CD4-positive, alpha-beta T cell treated with Interleukin-10 for 1 hour (primary cell): Measurements from ENCODE around the gene TGM5.

Experiments used
- DNase-seq: peaks from one replicate; pipeline ENCODE4 v3.0.0-alpha.2; 2020

Gene TGM5

DNA sequence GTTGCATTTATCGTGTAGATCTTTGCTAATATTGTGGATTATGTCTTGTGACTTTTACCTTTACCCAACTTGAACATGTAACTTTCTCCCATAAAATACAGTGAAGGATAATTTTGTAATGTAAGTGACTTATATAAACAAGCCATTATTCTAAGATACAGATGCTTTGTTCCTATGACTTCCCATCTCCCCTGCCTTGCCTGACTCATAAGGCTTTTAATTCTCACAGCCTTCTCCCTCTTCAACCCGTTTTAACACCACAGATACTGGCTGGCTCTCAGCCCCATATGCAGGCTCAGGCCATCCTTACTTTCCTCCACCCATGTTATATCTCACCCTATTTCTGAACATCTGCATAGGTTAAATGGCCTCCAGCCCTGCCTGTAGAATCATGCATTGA, 77.4 kb downstream of the TGM5 start:
- no peak for DNase-seq

- DNase-seq: peak; percentile 68
Observed at GRCh38 chr15:43187544-43188155, 79.1 kb downstream of the TGM5 start.

DNA sequence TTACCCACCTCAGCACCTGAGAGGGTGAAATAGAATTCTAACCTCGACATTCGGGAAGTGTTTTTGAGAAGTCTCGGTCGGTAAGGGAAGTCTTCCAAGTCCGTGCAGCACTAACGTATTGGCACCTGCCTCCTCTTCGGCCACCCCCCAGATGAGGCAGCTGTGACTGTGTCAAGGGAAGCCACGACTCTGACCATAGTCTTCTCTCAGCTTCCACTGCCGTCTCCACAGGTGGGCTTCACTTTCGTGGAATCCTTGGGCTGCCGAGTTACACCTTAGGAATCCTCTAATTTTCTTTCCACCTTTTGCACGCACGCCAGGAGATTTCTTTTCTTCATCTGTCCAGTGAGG, 80.8 kb downstream of the TGM5 start:
- DNase-seq: no peak

DNA sequence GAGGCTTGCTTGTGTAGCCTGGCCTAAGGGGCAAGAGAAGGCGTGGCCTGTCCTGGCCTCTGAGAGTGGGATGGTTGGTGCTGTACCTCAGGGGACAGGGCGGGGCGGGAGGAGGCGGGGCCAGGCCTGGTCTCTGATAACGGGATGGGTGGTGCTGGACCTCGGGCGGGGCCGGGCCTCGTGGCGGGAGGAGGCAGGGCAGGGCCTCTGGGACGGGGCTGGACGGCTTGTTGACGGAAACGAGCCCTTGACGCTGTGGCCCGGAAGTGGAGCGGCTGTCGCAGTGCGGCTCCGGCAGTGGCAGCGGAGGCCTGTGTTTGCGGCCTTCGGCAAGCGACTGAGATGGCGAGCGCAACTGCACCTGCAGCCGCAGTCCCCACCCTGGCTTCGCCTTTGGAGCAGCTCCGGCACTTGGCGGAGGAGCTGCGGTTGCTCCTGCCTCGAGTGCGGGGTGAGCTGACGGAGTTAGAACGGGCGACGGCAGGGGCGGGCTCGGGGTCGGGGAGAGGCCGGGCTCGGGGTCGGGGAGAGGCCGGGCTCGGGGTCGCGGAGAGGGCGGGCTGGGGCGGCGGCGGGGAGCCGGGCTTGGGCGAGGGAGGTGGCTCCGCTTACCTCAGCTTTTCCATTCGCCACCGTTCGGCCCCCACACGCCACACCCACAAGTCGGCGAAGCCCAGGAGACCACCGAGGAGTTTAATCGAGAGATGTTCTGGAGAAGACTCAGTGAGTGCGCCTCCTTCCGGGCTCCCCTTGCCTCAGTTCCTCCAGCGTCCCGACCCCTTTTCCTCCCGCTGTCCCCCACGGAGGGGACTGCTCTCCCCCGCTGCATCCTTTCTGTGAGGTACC, 81.3 kb downstream of the TGM5 start, which contains the start of gene CCNDBP1:
Gene CCNDBP1, plus strand, starts transcription at position 247 of the 846 bp plus-strand sequence. Its CDS starts 96 bp downstream, at position 343.
- DNase-seq: peak; percentile 93

GRCh38 chr15:43184407-43185124, 82.2 kb downstream of the TGM5 start:
- no peak for DNase-seq

DNA sequence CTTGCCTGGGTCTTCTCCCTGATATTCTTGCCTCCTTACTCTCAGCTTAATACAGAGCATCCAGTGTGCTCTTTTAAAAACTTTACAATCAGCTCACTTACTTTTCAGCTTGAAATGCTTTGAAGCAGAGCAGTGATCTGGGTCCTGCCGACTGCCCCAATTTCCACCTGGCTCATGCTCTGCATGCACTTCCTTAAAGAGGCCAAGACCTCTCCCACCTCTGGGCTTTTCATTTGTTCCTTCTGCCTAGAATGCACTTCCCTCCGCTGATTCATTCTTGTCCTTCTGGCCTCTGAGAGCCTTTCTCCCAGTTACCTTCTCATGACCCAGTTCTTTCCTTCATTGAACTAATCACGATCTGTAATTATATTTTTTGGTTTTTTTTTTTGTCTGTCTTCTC, 83.5 kb downstream of the TGM5 start:
- DNase-seq: no peak
